SU-DHL-6 (cell line): ENCODE measurements around the gene PRSS57.

ENCODE experiments used
- H2AFZ ChIP-seq: fragments of 200-600 bp; sonication (generic); 2 replicates; pipeline ENCODE4 v1.6.1; 2014; ENCODE audit warnings: low read depth, mild to moderate bottlenecking, moderate library complexity, mixed read lengths, antibody characterized with exemption, low read length; ENCODE audit not compliant: severe bottlenecking
- H3F3A ChIP-seq: fragments of 200-600 bp; shearing (Covaris generic); 2 replicates; pipeline ENCODE4 v1.6.0; 2016; ENCODE audit warnings: antibody characterized with exemption, mild to moderate bottlenecking; ENCODE audit not compliant: insufficient read depth
- H3K27ac ChIP-seq: fragments of 200-600 bp; sonication (generic); 2 replicates; pipeline ENCODE4 v1.5.1; 2016; ENCODE audit warnings: low read depth, mild to moderate bottlenecking, low read length, moderate library complexity, mixed read lengths
- H3K27me3 ChIP-seq: fragments of 200-600 bp; sonication (generic), shearing (Covaris generic); 2 replicates; pipeline ENCODE4 v1.6.0; 2014; ENCODE audit warnings: mild to moderate bottlenecking, low read length
- H3K36me3 ChIP-seq: fragments of 200-600 bp; sonication (generic); 2 replicates; pipeline ENCODE4 v1.6.1; 2014; ENCODE audit warnings: mild to moderate bottlenecking, low read length, mixed read lengths
- H3K4me2 ChIP-seq: fragments of 300-600, 200-600 bp; shearing (Covaris generic), sonication (generic); 2 replicates; pipeline ENCODE4 v1.6.0; 2014; ENCODE audit warnings: low read length, low read depth, mild to moderate bottlenecking; ENCODE audit not compliant: poor library complexity, severe bottlenecking
- H3K4me3 ChIP-seq: fragments of 200-600 bp; sonication (generic); 2 replicates; pipeline ENCODE4 v1.5.1; 2014; ENCODE audit warnings: antibody characterized with exemption, low read length, mild to moderate bottlenecking, mixed read lengths; ENCODE audit not compliant: insufficient read depth, poor library complexity, severe bottlenecking
- H3K79me2 ChIP-seq: fragments of 200-600 bp; sonication (generic); 2 replicates; pipeline ENCODE4 v1.6.1; 2014; ENCODE audit warnings: mild to moderate bottlenecking, low read length, moderate library complexity; ENCODE audit not compliant: insufficient read depth
- H3K9ac ChIP-seq: fragments of 200-600 bp; sonication (generic); 2 replicates; pipeline ENCODE4 v1.7.0; 2014; ENCODE audit warnings: mild to moderate bottlenecking, low read length
- H3K9me2 ChIP-seq: fragments of 200-600 bp; sonication (generic); replicated peaks from 2 replicates; pipeline ENCODE4 v1.6.1; 2014; ENCODE audit warnings: low read length; ENCODE audit not compliant: insufficient read depth
- H3K9me3 ChIP-seq: fragments of 200-600 bp; sonication (generic); 2 replicates; pipeline ENCODE4 v1.6.1; 2014; ENCODE audit warnings: low read length, mixed read lengths; ENCODE audit not compliant: insufficient read depth
- H4K20me1 ChIP-seq: fragments of 200-600 bp; sonication (generic); 2 replicates; pipeline ENCODE4 v1.6.1; 2014; ENCODE audit warnings: low read depth, mild to moderate bottlenecking, antibody characterized with exemption, low read length, moderate library complexity, mixed read lengths
- EZH2phosphoT487 ChIP-seq: fragments of 200-600 bp; sonication (generic), shearing (Covaris generic); conservative IDR thresholded peaks from 2 replicates; pipeline ENCODE4 v1.6.1; 2018; ENCODE audit warnings: mild to moderate bottlenecking, antibody characterized with exemption, low read length, moderate library complexity, mixed read lengths
- TF ChIP-seq, protein P1 (sequence below): fragments of 200-600 bp; sonication (generic); IDR thresholded peaks from one replicate; pipeline ENCODE4 v1.5.1; 2017; ENCODE audit warnings: antibody characterized with exemption, mild to moderate bottlenecking, low read length, moderate library complexity; ENCODE audit not compliant: insufficient read depth, poor library complexity, severe bottlenecking

The PRSS57 gene

DNA sequence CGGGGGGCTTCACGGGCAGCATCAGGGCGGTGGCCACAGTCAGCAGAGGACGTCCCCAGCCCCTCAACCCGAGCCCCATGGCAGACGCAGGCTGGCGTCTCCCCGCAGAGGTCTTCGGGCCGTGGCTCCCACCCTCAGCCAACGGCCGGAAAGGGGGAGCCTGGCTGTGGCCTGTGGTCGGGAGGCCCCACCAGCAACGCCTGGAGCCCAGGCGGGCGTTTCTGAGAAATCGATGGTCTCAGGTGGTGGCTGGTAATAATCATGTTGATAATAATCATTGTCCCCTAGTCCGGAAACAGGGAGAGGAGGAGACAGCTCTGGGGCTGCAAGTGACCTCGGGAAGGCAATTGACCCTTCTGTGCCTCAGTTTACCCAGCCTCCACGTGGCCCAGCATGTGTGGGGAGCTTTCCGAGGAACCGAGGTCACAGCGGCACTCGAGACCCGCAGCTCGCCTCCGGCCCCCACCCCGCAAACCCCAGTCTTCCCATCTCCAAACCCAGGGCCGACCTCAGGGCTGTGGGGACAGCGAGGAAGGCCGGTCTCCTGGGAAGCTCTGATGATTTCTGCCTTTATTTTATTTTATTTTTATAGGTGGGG is at the start of gene PRSS57:
PRSS57 (minus strand) TSS at position 101 of the 598 bp plus-strand sequence; CDS start at position 79, 22 bp downstream.
- Histone ChIP-seq H4K20me1 (no peaks in the 10 kb centered on the region), H3K36me3 (no peaks in the 10 kb centered on the region), H3K27ac (no peak within 1 kb of the TSS), H3K9ac (no peak within 1 kb of the TSS), H3K79me2 (no peaks in the 10 kb centered on the region), H3K9me3 (no peaks in the 10 kb centered on the region), H3F3A (no peaks in the 10 kb centered on the region), H3K4me3 (no peak within 1 kb of the TSS), H3K27me3 (no peaks in the 10 kb centered on the region), H3K9me2 (no peaks in the 10 kb centered on the region), H2AFZ (no peak within 1 kb of the TSS), H3K4me2 (no peak within 1 kb of the TSS)
- TF ChIP-seq, protein P1, sequence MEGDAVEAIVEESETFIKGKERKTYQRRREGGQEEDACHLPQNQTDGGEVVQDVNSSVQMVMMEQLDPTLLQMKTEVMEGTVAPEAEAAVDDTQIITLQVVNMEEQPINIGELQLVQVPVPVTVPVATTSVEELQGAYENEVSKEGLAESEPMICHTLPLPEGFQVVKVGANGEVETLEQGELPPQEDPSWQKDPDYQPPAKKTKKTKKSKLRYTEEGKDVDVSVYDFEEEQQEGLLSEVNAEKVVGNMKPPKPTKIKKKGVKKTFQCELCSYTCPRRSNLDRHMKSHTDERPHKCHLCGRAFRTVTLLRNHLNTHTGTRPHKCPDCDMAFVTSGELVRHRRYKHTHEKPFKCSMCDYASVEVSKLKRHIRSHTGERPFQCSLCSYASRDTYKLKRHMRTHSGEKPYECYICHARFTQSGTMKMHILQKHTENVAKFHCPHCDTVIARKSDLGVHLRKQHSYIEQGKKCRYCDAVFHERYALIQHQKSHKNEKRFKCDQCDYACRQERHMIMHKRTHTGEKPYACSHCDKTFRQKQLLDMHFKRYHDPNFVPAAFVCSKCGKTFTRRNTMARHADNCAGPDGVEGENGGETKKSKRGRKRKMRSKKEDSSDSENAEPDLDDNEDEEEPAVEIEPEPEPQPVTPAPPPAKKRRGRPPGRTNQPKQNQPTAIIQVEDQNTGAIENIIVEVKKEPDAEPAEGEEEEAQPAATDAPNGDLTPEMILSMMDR: no peak
- no peak for TF ChIP-seq EZH2phosphoT487

DNA sequence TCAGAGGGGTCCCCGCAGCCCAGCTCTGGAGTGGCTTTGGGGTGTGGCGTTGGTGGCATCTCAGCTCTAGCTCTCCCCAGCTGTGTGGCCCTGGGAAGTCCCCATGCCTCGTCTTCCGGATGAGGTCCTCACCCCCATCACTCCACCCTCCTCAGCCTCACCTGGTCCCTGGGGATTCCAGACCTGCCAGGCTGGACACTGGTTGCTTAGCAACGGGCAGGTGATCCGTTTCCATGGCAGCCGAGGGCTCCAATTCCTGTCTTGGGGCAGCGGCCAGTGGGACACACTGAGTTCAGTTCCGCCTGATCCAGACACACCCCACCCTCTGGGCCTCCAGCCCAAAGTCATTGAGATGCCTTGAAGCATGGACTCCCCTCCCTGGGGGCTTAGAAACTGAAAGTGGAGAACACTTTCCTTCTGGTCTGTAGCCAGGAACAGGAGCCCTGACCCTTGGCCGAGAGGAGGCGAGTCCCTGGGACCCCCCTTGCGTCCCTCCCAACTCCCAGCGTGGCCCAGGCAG is 48.0 kb upstream of the PRSS57 start:
- H3K27ac ChIP-seq: no peak overlapping the region

DNA sequence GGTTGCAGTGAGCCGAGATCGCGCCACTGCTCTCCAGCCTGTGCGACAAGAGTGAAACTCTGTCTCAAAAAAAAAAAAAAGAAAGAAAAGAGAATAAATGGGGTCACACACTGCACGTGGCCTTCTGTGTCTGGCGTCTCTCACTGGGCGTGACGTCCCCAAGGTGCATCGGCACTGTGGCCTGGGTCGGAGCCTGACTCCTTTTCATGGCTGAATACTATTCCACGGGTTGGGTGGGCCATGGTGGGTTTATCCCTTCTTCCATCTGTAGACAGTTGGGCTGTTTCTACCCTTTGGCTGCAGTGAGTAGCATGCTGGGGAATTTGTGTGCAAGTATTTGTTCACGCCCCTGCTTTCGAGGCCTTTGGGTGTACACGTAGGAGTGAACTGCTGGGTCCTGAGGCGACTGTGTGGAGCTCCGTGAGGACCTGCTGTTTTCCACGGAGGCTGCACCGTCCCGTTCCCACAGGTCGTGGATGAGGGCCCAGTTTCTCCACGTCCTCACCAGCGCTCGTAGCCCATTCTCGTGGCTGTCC is 47.4 kb upstream of the PRSS57 start:
- H3K36me3 ChIP-seq: no peaks in the 10 kb centered on the region
- no peaks in the 10 kb centered on the region for H3K79me2 ChIP-seq
- no peaks in the 10 kb centered on the region for H3K9me2 ChIP-seq
- no peak overlapping the region for H3K4me2 ChIP-seq
- no peaks in the 10 kb centered on the region for H3K9me3 ChIP-seq
- no peak overlapping the region for H2AFZ ChIP-seq
- H3K9ac ChIP-seq: no peak overlapping the region
- no peak overlapping the region for H3K27ac ChIP-seq
- no peaks in the 10 kb centered on the region for H4K20me1 ChIP-seq
- no peak overlapping the region for H3K4me3 ChIP-seq
- no peak for TF ChIP-seq EZH2phosphoT487
- TF ChIP-seq, protein P1: no peak
- H3F3A ChIP-seq: no peaks in the 10 kb centered on the region
- H3K27me3 ChIP-seq: no peaks in the 10 kb centered on the region

More for the DNA sequence above, 48.0 kb upstream of the PRSS57 start:
- Histone ChIP-seq H3K4me3 (no peak overlapping the region), H2AFZ (no peak overlapping the region), H4K20me1 (no peaks in the 10 kb centered on the region), H3K9me3 (no peaks in the 10 kb centered on the region), H3K27me3 (no peaks in the 10 kb centered on the region), H3K4me2 (no peak overlapping the region), H3K79me2 (no peaks in the 10 kb centered on the region), H3F3A (no peaks in the 10 kb centered on the region), H3K9me2 (no peaks in the 10 kb centered on the region), H3K36me3 (no peaks in the 10 kb centered on the region), H3K9ac (no peak overlapping the region)
- TF ChIP-seq, protein P1: no peak
- no peak for TF ChIP-seq EZH2phosphoT487
